ENCODE measurements around the gene ETV1. TPM values are rescaled to one million over a fixed set of nuclear protein-coding genes. Genes with fewer than 3 reads are reported as not detected.

Gene ETV1
- total RNA-seq, 1 donor from 2014 or later = 25.7 TPM

DNA sequence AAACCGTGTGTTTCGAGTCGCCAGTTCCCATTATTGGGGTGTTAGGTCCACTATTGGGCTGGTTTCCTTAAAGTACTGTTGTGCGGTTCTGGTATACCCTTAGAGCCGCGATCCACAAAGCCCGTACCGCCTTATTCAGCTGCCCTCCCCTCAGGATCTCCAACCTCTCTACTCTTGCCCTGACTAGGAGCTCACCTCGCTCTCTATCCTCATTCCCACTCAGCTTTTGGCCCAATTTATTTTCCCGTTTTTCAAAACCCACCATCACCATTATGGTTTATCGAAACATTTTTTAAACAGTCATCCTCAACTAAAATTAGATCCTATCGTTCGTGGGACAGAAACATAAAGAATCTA, 461 bp upstream of the ETV1 start:
- intact Hi-C loops (cut with DNase I) = loop anchor here (10.0 kb wide), 1 partner anchor 465 kb away; no protein-coding TSS in a partner anchor
- no peak for DNase-seq
- peak; percentile 11 for ATAC-seq (ENCODE audit: poor library complexity)

DNA sequence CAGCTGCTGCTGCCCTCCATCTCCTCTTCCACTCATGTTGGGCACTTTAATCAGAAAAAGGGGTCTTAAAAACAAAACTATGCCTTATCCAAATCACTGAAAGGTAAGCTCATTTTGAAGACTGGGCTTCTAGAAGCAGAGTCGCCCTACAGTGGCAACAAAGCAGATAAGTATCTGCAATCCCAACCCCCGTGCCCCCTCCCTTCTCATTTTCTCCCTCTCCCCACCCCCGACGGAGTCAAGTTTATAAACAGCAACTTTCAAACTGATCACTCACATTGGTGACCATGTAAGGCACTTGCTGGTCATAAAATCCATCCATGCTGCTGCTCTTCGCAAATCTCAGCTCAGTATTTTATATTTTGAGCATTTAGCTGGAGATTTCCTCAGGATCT, 738 bp downstream of the ETV1 start:
- intact Hi-C loops (cut with DNase I) = no loop called here
- ATAC-seq (ENCODE audit: poor library complexity) = no peak

DNA sequence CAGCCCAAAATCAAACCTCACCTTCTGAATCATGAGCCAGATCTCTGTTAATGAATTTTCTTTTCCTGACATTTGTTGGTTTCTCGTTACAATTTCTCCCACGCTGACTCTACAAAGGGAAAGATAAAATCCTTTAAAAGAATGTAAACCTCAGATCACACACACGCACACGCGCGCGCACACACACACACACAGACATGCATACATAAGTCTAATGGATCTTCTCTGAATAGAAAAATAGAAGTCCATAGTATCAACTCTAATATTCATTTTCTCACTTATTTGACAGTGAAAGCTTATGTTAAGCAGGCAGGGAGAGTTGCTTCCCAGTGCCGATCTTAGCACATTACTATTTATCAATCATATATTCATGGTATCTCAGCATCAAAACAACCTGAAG, 1.4 kb downstream of the ETV1 start:
- intact Hi-C loops (cut with DNase I) = no loop called here
- ATAC-seq (ENCODE audit: poor library complexity) (no peak), DNase-seq (no peak)

More for the DNA sequence above, 738 bp downstream of the ETV1 start:
- no peak for DNase-seq

DNA sequence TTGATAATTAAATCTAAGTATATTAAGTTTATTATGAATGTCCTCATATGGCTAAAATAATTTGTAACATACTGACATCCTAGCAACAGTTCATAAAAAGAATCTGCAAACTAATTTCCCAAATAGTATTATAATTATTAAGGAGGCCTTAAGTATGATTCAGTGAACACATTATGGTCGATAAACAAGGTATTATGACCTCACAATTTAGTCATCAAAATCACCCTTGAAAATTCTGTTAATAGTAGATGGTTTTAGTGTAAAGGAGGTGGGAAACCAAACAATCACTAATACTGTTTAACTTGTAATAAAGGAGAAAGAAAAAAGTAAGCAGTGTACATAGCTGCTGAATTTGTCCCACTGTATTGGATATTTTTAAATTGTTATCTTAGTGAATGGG, 2.1 kb downstream of the ETV1 start:
- ATAC-seq (ENCODE audit: poor library complexity) (no peak), DNase-seq (no peak)
- intact Hi-C loops (cut with DNase I) = no loop called here

DNA sequence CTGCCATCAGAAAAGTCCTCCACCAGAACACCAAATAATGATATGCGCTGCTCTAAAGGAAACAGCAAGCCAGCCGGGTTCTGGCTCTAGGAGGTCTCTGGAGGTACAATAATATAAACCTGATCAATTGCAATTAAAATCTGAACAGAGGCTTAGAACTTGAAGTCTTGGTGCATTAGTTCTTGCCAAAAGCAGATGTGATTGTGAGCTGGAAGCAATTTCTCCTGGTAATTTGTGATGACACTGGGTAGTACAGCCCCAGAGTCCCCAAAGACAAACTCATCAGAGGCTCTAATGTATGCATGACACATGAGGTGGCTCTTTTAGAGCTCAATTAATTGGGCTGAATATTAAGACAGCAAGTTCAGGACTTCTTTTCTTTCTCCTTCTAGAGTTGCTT, 3.3 kb downstream of the ETV1 start:
- DNase-seq = no peak
- ATAC-seq (ENCODE audit: poor library complexity) = no peak
- intact Hi-C loops (cut with DNase I) = no loop called here

DNA sequence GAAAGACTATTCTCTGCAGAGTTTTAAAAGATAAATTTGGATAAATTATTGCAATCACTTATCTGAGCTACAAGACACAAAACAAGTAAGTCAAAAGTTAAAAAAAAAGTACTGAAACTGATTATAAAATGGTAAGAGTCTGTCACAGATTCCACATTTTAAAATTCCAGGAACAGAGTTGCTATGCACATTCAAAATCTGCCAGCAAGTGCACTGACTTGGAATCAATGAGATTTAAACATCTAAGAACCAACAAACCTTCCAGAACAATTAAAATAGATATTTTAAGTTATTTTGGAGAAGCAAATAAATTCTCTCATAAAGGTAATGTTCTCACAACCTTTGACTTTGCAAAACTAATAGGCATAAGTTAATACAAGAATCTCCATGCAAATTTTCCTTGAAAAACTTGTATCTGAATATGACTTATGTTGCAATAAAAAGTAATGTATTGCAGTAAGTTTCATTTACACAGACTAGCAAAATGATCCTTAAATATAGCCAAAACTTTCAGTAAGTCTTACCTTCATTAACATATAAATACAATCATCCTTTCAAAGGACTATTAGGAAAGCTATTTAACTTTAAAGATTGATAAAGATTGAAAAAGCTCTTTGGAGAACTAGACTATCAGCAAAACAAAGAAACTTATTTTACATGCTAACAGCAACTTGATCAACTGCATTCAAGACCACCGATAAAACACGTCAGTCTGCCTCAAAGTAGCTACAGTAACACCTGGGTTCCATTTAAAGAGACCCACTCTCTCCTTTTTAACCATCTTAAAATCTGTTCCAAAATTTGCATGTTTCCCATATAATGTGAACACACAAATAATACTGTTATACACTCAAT, 4.4 kb downstream of the ETV1 start:
- intact Hi-C loops (cut with DNase I) = no loop called here
- DNase-seq (no peak), ATAC-seq (ENCODE audit: poor library complexity) (no peak)

DNA sequence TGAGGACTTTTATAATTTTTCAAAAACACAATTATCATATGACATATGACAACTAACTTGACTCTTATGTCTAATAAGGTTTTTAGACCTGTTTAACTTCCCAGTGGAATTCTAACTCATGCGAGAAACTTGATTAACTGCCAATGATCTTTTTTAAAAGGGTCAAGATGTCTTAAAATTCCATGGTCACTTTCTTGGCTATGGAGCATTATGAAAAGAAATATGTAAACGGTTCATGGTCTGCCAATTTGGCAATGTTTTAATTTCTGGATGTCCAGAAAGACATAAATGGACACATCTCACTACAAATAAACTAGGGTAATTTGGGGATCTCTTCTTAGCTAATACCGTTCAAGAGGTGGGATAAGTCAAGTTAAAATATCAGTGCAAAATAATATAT, 5.4 kb downstream of the ETV1 start:
- intact Hi-C loops (cut with DNase I) = no loop called here
- DNase-seq (no peak), ATAC-seq (ENCODE audit: poor library complexity) (no peak)

DNA sequence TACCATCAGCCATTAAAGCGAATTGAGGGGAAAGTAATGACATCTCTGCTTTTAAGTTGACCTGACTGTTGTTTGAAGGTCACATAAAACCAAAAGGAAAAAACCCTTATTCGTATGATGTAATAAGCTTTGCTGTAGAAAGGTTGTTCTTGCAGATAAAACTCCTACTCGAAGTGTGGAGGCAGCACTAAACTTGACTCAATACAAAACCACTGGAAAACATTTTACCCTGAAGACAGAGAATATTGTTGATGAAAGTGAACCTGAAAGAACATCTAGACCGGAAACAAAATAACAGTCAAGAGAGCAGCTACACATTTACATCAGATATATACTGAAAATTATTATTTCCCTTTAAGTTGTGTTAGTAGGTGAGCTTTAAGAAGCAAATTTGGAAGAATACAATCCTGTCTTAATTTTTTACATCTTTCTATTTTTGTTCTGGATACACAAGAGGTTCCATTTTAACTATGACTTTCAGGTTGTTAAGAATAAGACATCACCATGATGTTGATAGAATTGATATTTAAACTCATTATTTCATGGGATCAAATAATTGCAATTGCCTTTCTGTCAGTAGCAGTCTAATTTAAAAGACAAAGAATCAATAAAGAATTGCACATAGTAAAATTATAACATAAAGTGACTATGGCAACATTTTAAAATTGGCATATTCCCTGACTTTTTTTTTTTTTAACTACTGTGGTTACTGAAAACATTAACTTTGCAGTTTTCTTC, 6.4 kb downstream of the ETV1 start:
- intact Hi-C loops (cut with DNase I) = no loop called here

DNA sequence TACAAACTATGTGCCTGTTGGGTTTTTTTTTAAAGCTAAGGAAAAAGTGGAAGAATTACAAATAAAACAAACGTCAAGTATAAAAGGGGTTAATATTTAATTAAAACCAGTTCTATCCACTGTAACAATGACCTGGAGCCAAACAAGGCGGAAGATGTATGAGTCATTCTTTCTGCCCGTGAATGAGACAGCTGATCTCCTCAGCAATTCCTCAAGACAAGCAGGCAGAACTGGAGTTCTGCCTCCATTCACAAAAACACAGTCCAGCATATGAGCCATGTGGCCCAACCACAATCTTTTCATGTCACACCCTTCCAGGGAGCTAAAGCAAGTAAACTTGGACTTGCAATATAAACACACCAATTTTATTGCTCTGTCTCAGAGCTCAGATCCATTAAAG, 8.4 kb downstream of the ETV1 start:
- DNase-seq (no peak), ATAC-seq (ENCODE audit: poor library complexity) (peak; percentile 95)
- intact Hi-C loops (cut with DNase I) = no loop called here

More for the DNA sequence above, 6.4 kb downstream of the ETV1 start:
- ATAC-seq (ENCODE audit: poor library complexity) (no peak), DNase-seq (no peak)

DNA sequence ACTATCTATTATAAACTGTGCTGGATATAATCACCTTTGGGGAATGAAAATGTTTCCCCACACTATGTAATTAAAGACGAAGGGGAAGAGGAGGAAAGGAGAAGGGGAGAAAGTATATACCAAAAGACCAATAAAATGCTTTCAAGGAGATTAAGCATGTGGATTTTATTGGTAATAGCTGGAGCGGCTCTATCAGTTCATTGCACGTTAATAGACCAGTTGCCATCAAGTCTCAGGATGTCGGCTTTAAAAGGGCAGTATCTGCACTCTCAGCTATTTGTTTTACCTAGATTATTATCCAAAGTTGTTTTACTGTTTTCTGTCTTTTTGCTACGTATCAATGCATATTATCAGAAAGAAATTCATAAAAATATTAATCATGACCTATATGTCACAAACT, 9.0 kb downstream of the ETV1 start:
- ATAC-seq (ENCODE audit: poor library complexity) (no peak), DNase-seq (no peak)
- intact Hi-C loops (cut with DNase I) = no loop called here

DNA sequence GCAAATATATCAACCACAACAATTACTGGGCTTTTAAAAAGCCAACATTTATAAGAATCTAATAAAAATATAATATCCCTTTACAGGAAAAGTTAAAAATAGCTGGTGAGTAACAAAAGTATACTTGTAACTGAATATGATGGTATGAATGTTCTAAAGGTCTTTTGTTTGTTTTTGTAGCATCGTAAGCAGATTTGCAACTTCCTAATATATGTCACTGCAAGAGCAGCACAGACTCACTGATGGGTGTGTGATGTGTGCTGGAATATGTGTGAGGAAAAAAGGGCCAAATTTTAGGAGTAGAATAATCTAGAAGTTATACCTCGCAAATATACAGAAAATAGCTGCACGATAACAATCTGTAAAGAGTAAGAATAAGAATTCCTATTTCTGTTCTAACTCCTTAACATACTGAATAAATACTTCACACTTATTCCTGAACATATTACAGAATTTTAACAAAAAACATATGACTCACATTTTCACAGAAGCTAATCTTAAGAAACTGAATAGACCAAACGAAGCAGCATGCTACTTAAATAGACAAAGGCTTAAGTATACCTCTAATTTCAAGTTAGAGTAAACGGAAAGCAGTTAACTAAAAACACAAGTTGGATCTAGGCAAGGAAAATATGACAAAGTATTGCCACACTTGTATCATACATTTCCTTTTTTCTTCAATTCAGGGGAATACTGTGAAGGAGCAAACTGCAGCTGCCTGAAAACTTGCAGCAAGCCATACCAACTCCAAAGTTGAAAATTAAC, 9.6 kb downstream of the ETV1 start:
- peak; percentile 9 for ATAC-seq (ENCODE audit: poor library complexity)
- intact Hi-C loops (cut with DNase I) = no loop called here
- DNase-seq = no peak

DNA sequence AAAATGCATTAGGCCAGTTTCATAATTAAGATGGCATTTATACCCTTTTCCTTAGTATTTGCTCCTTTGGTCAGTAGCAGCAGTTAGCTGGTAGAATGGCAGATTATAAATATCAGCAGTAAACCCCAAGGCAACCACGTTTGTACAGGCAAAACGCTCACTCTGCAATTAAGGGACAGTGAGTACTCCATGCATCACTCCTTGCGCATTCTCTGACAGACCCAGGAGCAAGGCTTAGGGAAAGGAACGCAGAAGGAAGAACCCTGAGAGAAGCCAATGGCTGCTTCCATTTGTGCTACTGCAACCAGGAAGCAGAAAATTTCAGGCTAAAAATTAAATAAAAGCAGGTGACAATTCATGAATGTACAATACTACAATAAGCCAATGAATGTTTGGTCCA, 12.9 kb downstream of the ETV1 start:
- ATAC-seq (ENCODE audit: poor library complexity) (no peak), DNase-seq (no peak)
- intact Hi-C loops (cut with DNase I) = no loop called here

DNA sequence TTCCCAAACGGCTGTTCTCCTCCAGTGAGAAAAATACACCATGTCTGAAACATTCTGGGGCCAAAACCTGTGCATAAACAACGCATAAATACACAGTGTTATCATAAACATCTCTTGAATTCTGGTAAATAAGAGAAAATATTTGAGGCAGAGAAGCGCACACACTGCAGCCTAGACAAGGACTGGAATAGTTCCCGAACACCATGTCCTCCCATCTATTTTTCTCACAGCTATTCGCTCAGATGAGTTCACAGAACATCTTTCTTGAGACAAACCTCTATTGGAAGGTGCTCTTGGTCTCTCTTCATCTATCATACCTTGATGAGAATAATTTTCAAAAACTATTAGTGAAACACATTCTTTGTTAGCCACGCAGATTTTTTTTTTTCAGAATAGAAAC, 24.4 kb downstream of the ETV1 start:
- no peak for ATAC-seq (ENCODE audit: poor library complexity)
- DNase-seq = no peak
- intact Hi-C loops (cut with DNase I) = no loop called here

DNA sequence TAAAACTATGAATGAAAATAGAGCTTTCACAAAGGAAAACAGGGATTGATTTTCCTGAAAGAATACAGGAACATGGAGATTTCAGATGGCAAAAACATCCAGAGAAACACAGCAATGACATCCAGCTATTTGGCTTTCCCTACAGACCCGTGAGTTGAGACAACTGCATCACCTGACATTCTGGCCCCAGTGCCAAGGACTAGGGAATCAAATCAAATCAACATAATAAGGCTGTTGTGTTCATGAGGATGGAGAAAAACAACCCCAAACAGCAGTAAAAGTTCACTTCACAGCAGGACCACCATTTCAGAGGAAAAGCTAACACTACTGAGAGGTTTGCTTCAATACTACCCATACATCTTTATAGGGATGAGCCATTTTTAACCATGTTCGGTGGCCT, 25.5 kb downstream of the ETV1 start:
- ATAC-seq (ENCODE audit: poor library complexity) (no peak), DNase-seq (no peak)
- intact Hi-C loops (cut with DNase I) = no loop called here

DNA sequence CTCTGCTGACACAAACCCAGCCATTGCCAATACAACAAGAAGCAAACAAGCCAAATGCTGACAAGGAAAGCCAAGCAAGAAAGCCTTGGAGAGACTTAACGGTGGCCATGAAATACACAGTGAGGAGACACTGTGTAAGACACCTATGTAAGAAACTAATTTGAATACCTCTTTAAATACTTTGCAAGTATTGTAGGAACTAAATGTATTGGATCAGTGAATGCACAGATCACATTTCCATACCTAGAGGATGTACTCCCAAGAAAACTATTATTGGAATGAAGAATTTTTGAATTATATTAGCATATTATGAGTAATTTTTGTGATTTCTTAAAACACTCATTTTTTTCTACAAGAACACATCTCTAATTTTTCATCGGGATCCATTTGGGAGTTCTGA, 34.0 kb downstream of the ETV1 start:
- DNase-seq (no peak), ATAC-seq (ENCODE audit: poor library complexity) (peak; percentile 20)
- intact Hi-C loops (cut with DNase I) = no loop called here

DNA sequence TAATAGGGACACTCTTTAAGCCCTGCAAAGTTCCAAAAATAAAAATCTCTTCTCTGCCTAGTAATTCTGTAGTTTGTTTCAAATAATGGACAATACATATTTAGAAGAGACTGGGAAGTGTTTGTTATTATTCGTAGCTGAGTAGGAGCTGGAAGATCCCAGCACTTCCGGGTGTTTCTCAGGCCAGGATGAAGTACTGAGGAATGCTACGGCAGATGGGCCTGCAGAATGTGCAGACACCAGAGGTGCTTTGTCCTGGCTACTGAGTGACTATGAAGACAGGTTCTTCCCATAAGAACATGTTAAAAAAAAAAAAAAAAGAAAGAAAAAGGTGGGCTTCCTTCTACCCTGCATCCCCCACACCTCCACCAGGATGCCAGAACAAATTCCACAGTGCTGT, 36.1 kb downstream of the ETV1 start:
- no peak for ATAC-seq (ENCODE audit: poor library complexity)
- no peak for DNase-seq

DNA sequence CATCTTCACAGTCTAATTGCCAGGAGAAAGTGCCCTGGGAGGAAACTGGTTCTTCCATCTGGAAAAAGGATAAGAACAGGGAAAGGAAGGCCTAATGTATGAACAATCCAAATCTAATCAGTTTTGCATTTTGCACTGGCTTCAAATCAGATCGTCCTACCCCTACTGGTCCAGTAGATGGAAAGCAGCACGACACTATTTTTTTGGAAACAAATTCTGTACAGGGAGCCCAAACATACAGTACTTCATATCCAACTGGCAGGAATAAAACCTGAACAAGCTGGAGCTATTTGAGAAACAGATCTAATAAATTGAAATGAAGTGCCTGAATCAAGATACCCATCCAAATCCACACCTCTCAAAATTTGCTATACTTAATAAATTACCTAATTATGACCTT, 36.5 kb downstream of the ETV1 start:
- intact Hi-C loops (cut with DNase I) = no loop called here
- DNase-seq (no peak), ATAC-seq (ENCODE audit: poor library complexity) (no peak)

More for the DNA sequence above, 36.1 kb downstream of the ETV1 start:
- intact Hi-C loops (cut with DNase I) = no loop called here

DNA sequence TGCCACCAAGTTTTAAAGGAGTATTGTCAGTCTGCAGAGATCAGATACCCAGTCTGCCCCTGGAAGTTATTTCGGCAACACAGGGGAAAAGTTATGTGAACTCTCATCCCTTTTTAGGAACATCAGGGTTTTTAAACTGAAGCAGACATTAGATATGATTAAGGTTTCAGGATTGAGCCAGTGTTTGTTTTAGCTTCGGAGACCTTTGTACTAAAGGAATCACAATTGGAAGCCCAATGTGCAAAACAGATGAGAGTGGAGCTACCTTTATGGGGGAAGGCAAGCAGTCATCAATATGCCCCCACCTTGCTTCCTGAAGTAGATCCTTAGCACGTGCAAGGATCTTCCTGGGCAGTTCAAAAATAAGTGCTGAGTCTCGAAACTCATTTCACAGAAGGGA, 39.5 kb downstream of the ETV1 start:
- DNase-seq = no peak

DNA sequence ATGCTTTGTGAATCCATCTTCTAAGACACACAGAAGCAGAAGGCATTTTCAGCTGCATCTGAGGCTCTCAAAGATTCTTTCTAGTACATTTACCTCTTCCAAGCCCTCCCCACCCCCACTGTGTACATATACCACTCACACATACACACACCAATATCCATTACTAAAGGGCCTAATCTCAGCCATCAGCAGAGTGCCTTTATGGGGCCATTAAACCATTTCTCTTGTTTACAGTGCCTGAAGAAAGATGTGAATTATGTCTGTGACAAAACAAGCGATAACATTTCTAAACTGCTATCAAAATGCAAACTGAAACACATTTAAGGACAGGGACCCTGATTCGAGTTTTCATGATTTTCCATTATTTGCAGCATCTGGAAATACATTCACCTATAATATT, 40.0 kb downstream of the ETV1 start:
- no peak for DNase-seq
- ATAC-seq (ENCODE audit: poor library complexity) = no peak
- intact Hi-C loops (cut with DNase I) = no loop called here

More for the DNA sequence above, 39.5 kb downstream of the ETV1 start:
- ATAC-seq (ENCODE audit: poor library complexity) = no peak
- intact Hi-C loops (cut with DNase I) = no loop called here

Measured in Right ventricle myocardium superior (tissue), 1 donor.